GM23248 (cell line): ENCODE data around the gene ADGRG1.

Experiments
- EZH2 ChIP-seq: fragments of 200-600 bp; sonication (generic); IDR thresholded peaks from 2 replicates; pipeline ENCODE4 v1.6.1; 2018; ENCODE audit warnings: antibody characterized with exemption, mild to moderate bottlenecking; ENCODE audit not compliant: insufficient read depth, poor library complexity, severe bottlenecking
- EZH2phosphoT487 ChIP-seq: fragments of 200-600 bp; sonication (generic); IDR thresholded peaks from 2 replicates; pipeline ENCODE4 v1.6.1; 2018; ENCODE audit warnings: antibody characterized with exemption, moderate library complexity, mild to moderate bottlenecking, low read depth; ENCODE audit not compliant: insufficient read depth

DNA sequence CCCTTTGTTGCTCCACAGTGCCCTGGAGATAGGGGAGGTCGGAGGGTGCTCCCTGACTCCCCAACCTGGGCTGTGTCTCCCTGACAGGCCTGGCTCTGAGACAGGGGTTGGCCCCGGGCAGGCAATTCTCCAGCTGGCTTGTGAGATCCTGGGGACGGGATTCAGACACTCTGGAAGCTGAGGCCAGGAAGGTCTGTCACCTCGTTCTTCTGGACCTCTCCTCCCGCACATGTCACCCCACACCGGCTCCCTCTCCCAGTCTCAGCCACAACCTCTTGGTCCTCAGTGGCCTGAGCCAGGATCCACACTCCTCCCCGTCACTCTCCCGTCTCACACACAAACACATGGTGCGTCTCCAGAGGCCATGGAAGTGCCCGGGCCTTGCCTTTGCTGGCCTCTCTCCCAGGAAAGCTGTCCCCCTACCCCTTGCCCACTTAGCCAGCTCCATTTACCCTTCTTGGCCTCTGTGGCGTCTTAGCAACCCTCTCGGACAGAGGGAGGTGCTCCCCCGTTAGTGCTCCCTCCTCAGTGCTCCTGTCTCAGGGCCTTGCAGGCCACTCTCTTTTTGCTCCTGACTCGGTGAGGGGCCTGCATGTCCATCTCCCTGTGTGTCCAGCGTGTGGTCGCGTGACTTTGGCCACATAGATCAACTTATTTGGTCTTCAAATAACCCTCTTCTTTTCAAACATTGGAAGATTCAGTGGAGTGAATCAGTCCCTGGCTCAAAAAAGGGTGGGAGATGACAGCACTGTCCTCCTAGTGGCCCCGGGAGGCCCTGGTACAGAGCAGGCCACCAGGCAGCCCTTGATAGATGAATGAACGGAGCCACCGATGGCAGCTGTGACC is 40.4 kb downstream of the ADGRG1 start:
- TF ChIP-seq EZH2 (no peak), EZH2phosphoT487 (no peak)
